Coronary artery (tissue), 2 donors: ENCODE results near the gene GYG1.

Source experiments
- DNase-seq: peaks from one replicate; pipeline ENCODE4 v3.0.0-alpha.2; 2017; ENCODE audit warnings: low spot score
- H3K27ac ChIP-seq, 2 donors: fragments of 200-600 bp; sonication (generic); one replicate each; pipeline ENCODE4 v1.5.1; 2016 to 2019
- H3K4me3 ChIP-seq: fragments of 200-600 bp; sonication (generic); 2 replicates; pipeline ENCODE4 v1.5.1; 2016; ENCODE audit warnings: mild to moderate bottlenecking, moderate library complexity
- TF ChIP-seq, protein P1 (sequence below): fragments of 200-600 bp; sonication (generic); IDR thresholded peaks from one replicate; pipeline ENCODE4 v1.5.1; 2019; ENCODE audit warnings: antibody characterized with exemption

Gene GYG1

GRCh38 chr3:148953094-148953493, 38.2 kb upstream of the GYG1 start:
- no peak for DNase-seq
- Histone ChIP-seq H3K27ac (no peak overlapping the region), H3K4me3 (no peak overlapping the region)
- TF ChIP-seq, protein P1, sequence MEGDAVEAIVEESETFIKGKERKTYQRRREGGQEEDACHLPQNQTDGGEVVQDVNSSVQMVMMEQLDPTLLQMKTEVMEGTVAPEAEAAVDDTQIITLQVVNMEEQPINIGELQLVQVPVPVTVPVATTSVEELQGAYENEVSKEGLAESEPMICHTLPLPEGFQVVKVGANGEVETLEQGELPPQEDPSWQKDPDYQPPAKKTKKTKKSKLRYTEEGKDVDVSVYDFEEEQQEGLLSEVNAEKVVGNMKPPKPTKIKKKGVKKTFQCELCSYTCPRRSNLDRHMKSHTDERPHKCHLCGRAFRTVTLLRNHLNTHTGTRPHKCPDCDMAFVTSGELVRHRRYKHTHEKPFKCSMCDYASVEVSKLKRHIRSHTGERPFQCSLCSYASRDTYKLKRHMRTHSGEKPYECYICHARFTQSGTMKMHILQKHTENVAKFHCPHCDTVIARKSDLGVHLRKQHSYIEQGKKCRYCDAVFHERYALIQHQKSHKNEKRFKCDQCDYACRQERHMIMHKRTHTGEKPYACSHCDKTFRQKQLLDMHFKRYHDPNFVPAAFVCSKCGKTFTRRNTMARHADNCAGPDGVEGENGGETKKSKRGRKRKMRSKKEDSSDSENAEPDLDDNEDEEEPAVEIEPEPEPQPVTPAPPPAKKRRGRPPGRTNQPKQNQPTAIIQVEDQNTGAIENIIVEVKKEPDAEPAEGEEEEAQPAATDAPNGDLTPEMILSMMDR, result no peak

GRCh38 chr3:148954981-148955380, 36.4 kb upstream of the GYG1 start:
- TF ChIP-seq, protein P1, result no peak
- Histone ChIP-seq H3K4me3 (no peak overlapping the region), H3K27ac (peak overlapping the region; percentile 75 to 94)
- no peak for DNase-seq

DNA sequence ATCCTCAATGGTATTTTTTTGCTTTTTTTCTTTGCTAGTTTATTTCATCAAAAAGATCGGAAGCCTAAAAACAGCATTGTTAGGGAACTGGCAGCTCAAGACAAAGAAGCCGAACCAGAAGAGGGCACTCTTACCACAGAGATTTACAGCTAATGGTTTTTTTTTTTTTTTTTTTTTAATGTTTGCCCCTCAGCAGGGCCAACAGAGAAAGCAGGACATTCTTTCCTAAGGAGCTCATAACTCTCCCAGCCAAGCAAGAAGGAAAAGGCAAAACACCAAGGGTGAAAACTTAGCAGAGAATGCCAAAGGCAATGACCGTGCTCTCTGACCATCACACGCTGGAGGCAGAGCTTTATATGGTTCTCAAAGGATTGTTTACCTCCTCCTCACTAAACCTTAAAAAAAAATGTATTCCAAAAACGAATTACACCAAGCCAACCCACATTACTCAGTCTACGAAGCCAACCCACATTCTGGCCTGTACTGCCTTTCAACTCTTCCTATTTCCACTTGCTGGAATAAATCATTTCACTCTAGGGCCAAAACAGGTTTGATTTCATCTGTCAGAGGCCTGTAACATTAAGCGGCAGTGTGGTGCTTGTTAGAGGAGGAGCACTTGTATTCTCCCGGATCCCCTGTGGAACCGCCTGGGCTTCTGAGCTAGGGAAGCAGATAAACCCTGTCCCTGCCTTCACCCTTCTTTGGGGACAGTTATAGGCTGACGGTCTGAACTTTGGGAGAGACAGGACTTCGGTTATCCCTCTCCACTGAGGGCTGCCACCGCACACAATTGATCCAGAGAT, 35.6 kb upstream of the GYG1 start:
- DNase-seq, result peak; percentile 88
- Histone ChIP-seq H3K27ac (peak overlapping the region; percentile 94 to 97), H3K4me3 (no peak overlapping the region)

GRCh38 chr3:148957586-148957985, 33.8 kb upstream of the GYG1 start:
- DNase-seq, result no peak
- peak overlapping the region; percentile 94 to 97 for H3K27ac ChIP-seq
- no peak overlapping the region for H3K4me3 ChIP-seq
- TF ChIP-seq, protein P1, result no peak

More for the DNA sequence above, 35.6 kb upstream of the GYG1 start:
- TF ChIP-seq, protein P1, result no peak

DNA sequence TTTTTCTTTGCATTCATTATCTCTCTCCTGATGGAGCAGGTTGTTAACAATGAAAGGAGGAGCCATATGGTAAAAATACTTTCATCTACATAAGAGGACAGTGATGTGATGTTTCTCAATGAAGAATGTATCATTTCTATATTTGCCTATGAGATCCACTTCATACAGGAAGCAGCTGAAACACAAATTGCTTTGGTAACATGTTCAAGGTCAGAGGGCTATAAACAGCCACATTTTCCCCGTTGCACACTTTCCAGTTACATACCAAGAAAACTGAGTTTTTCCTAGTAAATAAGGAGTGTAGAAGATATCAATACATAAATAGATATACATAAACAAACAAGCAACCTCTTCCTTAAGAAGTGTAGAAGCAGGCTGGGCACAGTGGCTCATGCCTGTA, 32.6 kb upstream of the GYG1 start:
- Histone ChIP-seq H3K27ac (no peak overlapping the region), H3K4me3 (no peak overlapping the region)
- no peak for DNase-seq
- TF ChIP-seq, protein P1, result no peak

GRCh38 chr3:148962513-148962912, 28.8 kb upstream of the GYG1 start:
- Histone ChIP-seq H3K4me3 (no peak overlapping the region), H3K27ac (no peak overlapping the region)
- TF ChIP-seq, protein P1, result no peak
- DNase-seq, result no peak

GRCh38 chr3:148964809-148965208, 26.5 kb upstream of the GYG1 start:
- Histone ChIP-seq H3K4me3 (no peak overlapping the region), H3K27ac (no peak overlapping the region)
- TF ChIP-seq, protein P1, result no peak
- no peak for DNase-seq
